GM18519 (cell line): ENCODE results near the gene CAMTA1.

Experiments
- ATAC-seq: cut with Tn5 transposase; IDR thresholded peaks from one replicate; pipeline ENCODE4 v1.9.1; 2021; ENCODE audit warnings: mild to moderate bottlenecking, moderate library complexity; ENCODE audit not compliant: unreplicated experiment, low FRiP score

Gene CAMTA1

DNA sequence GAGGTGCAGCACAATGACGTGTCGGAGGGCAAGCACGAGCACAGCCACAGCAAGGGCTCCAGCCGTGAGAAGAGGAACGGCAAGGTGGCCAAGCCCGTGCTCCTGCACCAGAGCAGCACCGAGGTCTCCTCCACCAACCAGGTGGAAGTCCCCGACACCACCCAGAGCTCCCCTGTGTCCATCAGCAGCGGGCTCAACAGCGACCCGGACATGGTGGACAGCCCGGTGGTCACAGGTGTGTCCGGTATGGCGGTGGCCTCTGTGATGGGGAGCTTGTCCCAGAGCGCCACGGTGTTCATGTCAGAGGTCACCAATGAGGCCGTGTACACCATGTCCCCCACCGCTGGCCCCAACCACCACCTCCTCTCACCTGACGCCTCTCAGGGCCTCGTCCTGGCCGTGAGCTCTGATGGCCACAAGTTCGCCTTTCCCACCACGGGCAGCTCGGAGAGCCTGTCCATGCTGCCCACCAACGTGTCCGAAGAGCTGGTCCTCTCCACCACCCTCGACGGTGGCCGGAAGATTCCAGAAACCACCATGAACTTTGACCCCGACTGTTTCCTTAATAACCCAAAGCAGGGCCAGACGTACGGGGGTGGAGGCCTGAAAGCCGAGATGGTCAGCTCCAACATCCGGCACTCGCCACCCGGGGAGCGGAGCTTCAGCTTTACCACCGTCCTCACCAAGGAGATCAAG, 878.3 kb downstream of the CAMTA1 start:
- ATAC-seq = no peak

DNA sequence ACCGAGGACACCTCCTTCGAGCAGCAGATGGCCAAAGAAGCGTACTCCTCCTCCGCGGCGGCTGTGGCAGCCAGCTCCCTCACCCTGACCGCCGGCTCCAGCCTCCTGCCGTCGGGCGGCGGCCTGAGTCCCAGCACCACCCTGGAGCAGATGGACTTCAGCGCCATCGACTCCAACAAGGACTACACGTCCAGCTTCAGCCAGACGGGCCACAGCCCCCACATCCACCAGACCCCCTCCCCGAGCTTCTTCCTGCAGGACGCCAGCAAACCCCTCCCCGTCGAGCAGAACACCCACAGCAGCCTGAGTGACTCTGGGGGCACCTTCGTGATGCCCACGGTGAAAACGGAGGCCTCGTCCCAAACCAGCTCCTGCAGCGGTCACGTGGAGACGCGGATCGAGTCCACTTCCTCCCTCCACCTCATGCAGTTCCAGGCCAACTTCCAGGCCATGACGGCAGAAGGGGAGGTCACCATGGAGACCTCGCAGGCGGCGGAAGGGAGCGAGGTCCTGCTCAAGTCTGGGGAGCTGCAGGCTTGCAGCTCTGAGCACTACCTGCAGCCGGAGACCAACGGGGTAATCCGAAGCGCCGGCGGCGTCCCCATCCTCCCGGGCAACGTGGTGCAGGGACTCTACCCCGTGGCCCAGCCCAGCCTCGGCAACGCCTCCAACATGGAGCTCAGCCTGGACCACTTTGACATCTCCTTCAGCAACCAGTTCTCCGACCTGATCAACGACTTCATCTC, 879.1 kb downstream of the CAMTA1 start:
- no peak for ATAC-seq

DNA sequence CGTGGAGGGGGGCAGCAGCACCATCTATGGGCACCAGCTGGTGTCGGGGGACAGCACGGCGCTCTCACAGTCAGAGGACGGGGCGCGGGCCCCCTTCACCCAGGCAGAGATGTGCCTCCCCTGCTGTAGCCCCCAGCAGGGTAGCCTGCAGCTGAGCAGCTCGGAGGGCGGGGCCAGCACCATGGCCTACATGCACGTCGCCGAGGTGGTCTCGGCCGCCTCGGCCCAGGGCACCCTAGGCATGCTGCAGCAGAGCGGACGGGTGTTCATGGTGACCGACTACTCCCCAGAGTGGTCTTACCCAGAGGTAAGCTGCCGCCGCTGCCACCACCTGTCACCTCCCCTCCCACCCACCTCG, 879.6 kb downstream of the CAMTA1 start:
- no peak for ATAC-seq

DNA sequence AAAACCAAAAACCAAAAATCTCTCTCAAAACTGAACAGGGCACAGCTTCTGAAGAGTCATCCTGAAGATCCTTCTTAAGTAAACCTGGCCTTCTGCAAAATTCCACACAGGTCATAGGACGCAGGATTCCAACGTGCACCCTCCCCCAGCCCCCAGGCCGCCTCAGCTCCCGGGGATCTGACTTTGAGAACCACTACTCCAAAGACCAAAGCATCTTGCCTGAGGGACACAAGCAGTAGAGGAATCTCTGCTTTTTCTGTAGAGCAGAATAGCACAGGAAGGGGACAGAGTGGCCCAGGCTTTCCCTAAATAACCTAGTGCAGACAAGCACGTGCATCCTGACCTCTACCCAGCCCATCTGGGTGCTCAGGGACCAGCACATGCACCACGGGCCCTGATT, 881.0 kb downstream of the CAMTA1 start:
- ATAC-seq = no peak

GRCh38 chr1:7667159-7667558, 881.9 kb downstream of the CAMTA1 start:
- no peak for ATAC-seq

GRCh38 chr1:7667625-7668218, 882.5 kb downstream of the CAMTA1 start:
- no peak for ATAC-seq

- ATAC-seq = no peak
Observed at GRCh38 chr1:7669559-7670311, 884.5 kb downstream of the CAMTA1 start.

DNA sequence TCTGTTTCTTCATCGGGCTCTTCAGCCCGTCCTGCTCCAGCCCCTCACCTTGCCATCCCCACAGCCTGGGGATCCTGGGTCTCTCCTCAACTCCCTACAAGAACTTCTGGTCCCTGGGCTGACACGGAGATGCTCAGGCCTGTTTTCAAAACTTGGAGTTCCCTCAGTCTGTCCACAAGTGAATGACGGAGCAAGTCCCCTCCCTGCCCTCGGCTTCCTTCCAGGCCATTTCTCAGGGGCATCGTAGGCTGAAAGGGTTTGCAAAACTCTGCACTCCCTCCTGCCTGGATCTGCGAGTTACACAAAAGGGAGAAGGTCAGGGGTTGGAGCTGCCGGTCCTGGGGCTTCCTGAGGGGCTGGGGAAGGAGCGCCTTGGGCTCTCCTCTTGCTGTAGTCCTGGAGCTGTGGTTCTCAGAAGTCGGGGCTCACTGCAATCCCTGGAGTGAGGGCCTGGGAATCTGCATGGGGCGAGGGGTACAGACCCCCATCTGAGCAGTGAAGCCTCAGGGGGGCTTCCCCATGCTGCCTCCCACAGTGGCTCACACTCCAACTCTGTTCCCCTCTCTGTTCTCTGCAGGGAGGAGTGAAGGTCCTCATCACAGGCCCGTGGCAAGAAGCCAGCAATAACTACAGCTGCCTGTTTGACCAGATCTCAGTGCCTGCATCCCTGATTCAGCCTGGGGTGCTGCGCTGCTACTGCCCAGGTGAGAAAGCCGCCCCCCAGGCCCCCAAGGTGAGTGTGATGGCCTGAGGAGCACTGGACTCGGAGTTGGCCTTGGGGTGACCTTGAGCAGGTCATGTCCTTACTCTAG, 885.3 kb downstream of the CAMTA1 start:
- no peak for ATAC-seq

DNA sequence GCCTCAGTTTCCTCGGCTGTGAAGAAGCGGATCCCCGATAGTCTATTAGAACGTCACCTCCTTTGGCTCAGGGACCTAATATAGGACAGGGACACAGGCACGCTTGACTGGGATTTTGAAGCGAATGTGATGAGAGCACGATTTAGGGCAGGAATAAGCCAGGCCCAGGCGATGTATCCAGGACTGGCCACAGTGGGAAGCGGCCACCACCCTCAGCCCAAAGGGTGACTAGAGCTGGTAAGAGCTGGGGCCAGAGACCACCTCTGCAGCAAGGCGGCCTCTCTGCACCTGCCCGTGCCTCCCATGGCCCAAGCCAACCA, 885.9 kb downstream of the CAMTA1 start:
- ATAC-seq = no peak

GRCh38 chr1:7671676-7672075, 886.4 kb downstream of the CAMTA1 start:
- ATAC-seq = no peak

DNA sequence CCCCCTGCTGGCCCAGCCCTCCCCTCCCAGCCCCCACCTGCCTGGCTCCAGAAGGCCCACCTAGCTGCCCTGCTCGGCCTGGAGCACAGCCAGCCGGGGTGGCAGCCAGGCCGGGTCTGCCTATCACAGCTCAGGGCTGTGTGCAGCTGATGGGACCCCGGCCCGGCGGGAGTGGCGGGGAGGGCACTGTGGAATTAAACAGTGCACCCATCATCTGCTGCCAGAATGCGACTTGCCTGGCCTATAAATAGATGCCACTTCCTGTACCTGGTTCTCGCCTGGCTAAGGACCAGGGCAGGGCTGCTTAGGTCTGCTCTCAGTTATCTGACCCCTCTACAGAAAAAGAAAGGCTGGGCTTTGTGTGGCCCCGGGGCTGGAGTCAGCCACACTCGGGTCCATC, 887.6 kb downstream of the CAMTA1 start:
- ATAC-seq = no peak

DNA sequence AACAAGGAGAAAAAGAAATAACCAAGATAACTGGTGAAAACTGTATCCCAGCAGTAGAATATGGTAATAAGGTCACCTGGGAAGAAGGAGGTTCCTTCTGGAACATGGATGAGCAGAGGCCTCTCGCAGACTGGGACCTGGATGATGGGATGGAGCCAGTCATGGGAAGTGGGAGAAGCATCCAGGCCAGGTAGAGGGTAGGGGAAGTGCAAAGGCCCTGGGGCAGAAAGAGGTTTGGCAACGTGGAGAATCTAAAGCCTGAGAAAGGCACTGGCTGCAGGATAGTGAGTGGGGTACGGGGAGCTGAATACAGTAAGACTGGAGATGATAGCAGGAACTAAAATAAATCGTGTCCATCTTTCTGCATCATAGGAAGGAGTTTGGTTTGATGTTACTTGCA, 889.7 kb downstream of the CAMTA1 start:
- no peak for ATAC-seq

- ATAC-seq = no peak
Observed at GRCh38 chr1:7675431-7676273, 890.4 kb downstream of the CAMTA1 start.

DNA sequence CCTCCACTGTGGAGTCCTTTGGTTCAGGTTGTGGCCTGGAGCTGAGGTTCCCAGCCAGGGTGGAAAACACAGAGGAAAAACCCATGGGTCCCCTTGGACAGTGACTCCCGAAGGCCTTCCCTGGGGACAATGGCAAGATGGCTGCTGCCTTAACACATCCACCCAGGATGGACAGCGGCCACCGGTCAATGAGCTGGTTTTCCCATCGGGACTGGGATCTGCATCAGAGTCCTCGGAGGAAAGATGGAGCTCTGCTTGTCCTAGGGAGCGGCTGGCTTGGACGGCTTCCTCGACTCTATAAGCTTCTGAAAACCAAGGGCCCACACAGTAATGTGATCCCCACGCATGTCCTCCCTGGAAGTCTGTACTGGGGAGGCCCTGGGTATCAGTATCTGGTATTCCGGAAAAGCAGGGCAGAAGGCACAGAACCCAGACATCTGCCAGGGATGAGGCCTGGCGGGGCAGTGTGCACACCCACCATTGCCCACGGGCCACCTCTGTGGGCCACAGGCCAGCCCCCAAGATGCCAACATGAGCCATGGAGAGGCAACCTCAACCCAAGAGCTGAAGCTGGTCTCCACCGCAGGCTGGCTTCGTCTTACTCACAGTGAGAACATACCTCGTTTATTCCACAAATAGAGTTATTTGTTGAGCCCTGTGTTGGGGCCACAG, 891.2 kb downstream of the CAMTA1 start:
- ATAC-seq = no peak

GRCh38 chr1:7677111-7677510, 891.9 kb downstream of the CAMTA1 start:
- ATAC-seq = no peak

DNA sequence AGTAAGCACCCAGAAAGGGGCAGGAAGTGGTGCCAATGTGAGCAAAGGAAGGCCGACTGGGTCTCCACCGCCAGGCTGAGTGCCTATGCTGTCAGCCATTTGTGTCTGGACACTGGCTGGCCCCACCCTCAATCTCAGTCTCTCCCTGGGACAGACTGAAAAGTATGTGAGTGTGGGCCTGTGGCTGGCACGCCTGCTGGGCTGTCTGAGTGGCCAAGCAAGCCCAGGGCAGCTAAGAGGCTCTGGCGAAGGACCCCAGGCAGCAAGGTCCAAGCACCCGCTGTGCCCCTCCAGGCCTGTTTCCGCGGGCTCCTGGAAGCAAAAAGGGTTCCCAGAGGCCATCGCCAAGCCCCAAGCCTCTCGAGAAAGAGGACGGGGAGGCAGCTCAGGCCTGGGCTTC, 892.6 kb downstream of the CAMTA1 start:
- ATAC-seq = no peak

DNA sequence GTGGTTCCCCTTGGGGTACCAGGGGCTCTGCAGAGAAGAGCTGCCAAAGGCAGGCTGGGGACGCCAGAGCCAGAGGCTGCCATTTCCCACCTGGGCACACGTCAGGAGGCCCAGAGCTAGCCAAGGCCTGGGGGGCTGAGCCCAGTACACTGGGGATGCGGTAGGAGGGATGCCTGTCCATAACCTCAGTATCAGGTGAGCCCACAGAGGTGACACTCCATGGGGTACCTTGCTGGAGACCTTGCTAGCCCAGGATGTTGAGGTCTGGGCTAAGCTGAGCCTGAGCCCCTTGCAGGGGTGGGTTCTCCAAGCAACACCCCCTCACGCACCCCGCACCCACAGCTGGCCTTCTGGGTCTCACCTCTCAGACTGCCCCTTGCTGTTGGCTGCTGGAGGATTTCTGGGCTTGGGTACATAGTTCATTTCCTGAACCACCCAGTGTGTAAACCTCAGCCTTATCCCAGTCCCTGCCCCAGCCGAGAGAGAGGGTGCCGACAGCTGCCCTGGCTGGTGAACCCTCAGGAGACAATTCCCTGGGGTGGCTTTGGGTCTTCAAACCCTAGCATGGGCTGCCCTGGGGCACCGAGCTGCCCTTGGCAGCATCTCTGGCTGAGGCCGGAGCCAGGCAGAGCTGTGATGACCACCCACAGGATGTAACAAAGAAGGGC, 893.4 kb downstream of the CAMTA1 start:
- no peak for ATAC-seq

DNA sequence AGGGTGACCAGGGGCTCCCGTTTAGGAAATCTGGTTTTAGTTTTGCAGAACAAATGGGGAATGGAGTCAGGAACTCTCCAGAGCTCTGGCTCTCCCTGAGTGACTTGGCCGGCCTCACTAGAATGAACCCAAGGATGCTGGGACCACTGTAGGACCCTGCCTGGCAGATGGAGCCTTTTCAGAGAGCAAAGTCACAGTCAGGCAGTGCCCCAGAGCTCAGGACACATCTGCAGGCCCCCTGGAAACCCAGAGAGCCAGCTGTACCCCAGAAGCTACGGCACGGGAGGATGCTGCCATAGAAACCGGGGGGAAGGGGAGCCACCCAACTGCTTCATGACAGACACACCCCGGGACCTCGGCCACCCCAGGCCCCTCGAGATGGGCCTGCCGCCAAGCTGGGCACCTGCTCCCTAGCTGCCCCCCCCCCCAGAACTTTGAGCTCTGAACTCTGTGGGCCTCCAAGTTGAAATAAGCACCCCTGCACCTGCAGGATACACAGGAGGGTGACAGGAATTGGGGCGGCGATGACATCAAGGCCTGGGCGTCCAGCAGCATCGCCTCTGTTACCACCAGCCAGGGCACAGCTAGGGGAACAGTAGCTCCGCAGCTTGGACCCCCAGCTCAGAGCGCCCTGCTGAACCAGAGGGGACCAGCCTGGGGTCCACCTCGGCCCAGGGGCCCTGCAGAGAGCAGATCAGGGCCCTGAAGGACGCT, 894.1 kb downstream of the CAMTA1 start:
- ATAC-seq = no peak
